GM19397 (cell line): ENCODE measurements around the gene MAD1L1.
"Not testable (repeated sequence)": the region's sequence is repeated elsewhere in the genome, so short reads cannot be mapped to it uniquely, and the experiment has no call there.

ENCODE experiments used
- ATAC-seq: cut with Tn5 transposase; IDR thresholded peaks from one replicate; pipeline ENCODE4 v1.9.1; 2021; ENCODE audit warnings: mild to moderate bottlenecking, moderate library complexity; ENCODE audit not compliant: unreplicated experiment

The MAD1L1 gene

DNA sequence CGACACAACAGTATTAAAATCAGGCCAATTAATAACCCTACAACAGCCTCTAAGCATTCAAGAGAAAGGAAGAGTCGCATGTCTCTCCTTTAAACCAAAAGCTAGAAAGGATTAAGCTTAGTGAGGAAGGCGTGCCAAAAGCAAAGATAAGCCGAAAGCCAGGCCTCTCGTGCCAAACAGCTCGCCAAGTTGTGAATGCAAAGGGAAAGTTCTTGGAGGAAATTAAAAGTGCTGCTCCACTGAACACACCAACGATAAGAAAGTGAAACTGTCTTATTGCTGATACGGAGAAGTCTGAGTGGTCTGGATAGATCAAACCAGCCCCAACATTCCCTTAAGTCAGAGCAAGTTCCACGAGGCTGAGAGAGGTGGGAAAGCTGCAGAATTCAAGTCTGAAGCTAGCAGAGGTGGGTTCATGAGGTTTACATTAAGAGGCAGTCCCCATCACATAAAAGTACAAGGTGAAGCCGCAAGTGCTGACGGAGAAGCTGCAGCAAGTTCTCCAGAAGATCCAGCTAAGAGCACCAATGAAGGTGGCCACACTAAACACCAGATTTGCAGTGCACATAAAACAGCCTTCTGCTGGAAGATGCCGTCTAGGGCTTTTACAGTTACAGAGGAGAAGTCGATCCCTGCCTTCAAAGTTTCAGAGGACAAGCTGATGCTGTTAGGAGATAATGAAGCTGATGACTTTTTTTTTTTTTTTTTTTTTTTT lies 194.8 kb downstream of the MAD1L1 start:
- ATAC-seq = no peak

DNA sequence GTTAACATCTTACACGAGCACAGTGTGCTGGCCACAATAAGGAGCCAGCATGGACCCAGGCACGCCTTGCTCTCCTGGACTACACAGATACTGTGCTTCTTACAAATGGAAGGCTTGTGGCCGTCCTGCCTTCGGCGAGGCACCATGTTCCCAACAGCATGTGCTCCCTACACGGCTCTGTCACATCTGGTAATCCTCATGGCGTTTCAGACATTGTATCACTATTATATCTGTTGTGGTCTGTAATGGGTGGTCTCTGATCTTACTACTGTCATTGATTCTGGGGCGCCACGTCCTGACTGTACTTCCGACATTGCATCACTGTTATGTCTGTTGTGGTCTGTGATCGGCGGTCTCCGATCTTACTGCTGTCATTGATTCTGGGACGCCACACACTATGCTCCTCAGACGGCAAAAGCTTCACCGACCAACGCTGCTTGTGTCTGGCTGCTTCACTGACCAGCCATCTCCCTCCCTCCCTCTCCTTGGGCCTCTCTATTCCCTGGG lies 195.4 kb downstream of the MAD1L1 start:
- no peak for ATAC-seq

DNA sequence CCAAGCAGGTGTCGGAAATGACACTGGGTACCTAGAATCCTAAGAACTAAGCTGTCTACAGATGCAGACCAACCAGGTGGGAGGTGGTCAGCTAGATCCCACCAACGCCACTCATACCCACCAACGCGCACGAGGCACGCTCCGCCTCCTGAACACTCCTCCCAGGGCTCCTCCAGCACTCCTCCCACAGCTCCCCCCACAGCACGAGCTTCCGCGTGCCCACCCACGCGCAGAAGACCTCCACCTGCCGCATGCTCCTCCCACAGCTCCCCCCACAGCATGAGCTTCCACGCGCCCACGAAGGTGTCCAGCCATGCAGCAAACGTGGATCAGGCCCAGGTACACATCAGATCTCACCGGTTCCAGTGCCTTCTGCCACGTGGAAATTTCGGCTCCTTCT lies 196.0 kb downstream of the MAD1L1 start:
- no peak for ATAC-seq

DNA sequence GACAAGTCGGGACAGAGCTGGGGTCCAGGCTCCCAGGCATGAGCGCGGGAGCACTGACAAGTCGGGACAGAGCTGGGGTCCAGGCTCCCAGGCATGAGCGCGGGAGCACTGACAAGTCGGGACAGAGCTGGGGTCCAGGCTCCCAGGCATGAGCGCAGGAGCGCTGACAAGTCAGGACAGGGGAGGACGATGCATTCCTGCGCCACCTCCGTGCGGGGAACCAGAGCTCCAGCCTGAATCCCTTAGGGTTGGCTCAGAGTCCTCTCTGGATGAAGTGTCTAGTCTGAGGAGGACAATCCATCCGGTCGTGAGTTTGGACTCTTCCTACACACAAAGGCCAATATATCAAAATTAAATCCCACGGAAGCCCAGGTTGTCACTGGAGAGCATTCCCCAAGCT lies 196.5 kb downstream of the MAD1L1 start:
- ATAC-seq = not testable (repeated sequence)

DNA sequence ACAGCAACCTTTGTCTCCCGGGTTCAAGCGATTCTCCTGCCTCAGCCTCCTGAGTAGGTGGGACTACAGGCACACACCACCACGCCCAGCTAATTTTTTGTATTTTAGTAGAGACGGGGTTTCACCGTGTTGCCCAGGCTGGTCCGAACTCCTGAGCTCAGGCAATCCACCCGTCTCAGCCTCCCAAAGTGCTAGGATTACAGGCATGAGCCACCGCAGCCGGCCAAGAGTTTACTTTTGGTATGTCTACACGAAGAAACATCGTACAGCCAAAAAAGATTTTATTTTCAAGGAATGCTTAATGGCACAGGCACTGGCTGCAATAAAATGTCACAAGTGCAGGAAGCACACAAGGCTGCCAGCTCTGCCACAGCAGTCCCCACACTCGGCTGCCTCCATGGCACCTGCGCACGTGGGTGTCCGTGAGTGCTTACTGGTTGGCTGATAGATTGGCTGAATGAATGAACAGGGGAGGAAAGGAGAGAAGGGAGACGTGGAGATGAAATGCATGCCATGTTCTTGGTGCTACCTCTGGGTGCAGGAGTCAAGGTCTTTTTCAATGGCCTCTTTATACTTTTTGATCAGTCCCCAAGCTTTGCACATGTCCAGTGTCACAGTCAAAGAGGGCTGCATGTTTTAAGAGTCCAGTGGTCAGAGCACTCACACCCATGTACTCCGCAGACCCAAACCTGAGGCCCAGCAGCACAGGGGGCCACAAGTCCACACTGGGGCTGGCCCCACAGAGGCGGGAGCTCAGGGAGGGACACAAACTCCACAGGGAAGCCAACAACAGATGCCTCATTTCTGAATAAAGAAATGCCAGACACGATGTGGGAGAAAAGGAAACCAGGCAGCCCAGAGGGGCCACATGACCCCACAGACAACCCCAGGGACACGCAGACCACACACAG lies 198.2 kb downstream of the MAD1L1 start:
- no peak for ATAC-seq

DNA sequence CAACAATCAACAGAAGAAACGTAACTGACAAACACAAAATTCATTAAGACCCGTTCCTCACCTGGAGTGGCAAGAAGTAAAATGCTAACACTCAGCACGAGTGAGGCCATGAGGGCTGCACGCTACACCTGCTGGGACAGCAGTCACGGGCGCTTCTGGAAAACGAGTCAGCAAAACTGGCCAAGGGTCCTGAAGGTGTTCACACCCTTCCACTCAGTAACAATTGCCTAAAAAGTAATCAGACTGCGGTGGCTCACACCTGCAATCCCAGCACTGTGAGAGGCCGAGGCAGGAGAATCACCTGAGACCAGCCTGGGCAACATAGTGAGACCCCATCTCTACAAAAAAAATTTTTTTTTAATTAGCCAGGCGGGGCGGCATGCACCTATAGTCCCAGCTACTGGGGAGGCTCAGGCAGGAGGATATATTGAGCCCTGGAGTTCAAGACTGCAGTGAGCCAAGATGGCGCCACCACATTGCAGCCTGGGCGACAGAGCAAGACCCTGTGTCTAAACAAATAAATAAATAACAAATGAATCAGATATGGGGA lies 199.1 kb downstream of the MAD1L1 start:
- ATAC-seq = no peak

DNA sequence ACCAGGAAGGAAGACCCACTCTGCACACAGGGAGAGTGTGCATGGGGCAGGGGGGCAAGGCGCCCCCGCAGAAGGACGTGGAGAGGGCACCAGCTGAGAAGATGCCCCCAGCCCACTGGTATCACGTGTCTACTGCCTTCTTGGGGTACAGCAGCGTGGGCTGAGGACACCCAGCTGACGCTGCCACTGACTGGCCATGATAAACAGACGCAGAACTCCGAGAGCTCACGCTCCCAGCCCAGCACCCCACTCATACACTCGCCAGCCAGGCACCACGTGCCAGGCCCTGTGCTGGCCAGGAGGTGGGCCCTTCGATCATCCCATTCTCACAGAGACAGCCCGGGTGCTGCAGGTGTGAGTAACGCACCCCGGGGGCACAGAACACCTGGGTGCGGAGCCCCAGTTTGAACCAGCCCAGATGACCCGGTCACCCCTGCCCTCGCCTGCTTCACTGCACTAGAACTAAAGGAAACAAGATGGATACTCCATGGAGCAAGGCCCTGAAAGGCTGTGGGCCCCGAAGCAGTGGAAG lies 199.8 kb downstream of the MAD1L1 start:
- ATAC-seq = no peak

DNA sequence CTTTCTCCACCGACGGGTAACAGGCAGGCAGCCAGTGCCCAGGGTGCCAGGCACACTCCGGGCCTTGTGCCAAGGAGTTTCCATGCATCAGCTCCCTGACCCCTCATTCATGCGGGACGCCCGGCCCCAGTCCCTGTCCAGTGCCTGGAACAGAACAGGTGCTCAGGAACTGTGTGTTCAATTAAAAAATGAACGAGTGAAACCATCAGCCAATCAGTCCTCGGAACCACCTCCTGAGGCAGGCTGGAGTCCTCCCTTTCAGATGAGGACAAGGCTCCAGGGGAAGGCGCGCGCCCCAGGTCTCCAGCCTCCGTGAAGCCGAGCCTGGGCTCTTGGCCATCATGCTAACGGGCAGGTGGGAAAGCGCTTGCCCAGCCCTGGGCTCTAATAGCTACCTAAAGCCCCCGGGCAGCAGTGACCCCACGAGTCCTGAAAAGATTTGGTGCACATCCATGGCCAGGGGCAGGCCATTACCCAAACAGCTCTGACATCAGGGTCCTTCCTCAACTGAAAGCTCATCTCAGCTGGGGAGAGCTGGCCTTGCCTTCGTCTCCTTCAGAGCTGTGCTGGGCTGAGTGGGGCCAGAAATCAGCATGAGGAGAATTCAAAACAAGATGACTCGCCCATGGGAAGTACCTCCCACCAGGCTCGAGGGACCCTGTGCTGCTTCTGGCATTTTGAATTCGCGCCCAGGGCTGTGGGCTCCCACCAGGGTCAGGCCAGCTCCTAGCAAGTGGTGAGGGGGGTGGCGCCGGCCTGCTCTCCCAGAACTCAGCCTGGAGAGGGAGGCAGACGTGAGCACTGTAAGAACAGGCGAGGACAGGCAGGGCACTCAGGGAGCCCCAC lies 200.5 kb downstream of the MAD1L1 start:
- no peak for ATAC-seq

DNA sequence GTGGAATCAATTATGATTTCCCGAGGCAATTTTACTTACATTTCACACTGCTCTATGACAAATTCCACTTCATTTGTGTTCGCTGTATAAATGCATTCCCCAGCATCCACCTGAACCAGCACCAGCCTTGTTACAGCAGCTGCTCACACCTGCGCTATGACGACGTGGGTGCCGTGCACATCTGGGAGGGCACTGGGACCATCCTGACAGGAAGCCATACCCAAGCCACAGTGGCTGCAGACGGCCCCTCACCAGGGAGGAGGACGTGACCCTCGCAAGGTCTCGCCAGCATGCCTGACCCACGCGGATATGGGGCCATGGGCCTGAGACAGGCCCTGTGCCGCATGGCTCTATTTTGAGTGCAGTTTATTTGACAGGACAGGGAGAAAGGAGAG lies 201.3 kb downstream of the MAD1L1 start:
- no peak for ATAC-seq

DNA sequence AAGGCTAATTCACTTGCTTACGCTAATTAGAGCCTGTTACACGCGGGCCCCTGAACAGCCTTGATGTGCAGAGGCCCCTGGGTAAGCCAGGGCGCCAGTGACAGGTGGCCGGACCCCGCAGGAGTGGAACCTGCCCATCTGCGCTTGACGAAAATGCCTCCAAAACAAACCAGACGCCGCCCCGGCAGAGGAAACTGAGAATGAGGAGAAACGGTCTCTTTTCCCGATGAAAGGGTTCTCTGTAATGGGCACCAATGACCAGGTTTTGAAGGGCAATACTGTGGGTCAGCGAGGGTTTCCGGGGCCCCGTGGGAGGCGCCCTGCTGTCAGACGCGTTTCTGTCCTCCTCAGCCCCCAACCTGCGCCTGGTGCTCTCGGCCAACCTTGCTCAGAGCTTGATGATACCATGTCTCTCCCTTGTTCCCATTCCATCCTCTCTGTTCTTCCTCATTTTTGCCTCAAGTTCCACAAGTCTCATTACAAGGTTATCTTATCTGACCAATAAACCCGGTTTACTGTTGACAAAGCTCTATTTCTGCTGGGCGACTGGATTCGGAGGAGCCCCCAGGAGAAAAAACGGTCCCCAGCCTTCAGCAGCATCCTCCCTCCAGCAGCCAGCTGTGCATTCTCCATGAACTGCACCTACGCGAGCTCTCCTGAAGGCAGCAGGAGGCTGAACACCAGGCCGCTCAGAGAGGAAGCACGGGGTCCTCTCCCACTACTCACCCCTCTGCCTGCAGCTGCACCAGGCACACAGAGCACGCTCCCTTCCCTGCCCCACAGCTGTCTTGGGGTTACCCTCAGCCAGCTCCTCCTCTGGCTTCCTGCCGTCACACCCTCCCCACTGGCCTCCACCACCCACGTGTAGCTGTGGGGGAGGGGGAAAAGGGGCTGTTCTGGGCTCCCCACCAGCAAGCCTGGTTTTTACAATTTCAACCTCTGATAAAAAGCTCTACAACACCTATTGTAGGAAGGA lies 202.0 kb downstream of the MAD1L1 start:
- ATAC-seq = no peak

DNA sequence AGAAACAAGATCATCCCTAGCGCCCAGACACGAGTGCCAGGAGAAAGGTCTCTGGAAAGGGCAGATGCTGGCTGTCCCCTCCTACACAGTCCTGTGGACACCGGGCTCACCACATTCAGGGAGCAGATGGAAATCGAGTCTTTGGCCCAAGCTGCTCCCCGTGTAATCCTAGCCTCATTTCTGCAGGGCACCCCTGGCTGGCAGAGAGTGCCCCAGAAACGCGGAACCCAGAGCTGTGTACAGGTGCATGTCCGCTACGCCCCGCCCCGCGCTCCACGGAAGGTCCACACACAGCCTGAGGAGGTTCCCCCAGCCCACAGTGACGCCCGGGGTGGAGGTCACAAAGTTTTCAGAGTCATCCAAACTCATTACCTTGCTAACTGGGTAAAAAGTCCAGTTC lies 202.8 kb downstream of the MAD1L1 start:
- no peak for ATAC-seq

DNA sequence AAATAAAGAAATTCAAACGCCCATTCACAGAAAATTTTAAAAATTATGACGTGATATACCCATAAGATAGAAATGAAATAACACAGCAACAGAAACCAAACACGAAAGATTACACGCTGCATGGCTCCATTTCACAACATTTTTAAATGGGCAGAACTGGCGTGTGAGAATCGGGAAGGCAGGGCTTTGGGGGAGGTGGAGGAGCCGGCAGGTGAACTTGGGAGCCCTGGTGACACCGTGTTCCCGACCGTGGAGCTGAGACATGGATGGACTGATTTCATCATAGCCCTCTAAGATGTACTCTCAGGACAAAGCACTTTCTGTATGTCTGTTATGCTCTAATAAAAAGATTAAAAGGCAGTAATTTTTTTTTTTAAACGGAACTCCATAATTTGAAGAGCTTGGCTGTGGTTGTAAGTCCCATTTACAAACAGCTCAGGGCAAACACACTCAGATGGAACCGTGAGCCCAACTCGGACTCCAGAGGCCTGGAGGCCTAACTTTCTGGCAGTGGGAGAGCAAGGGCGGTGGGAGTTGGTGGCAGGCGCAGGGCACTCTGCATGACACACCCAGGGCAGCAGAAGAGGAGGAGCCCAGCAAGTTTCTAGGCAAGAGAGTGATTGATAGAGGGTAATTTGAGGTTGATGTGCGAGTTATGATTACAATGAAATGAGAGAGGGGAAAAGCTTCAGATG lies 203.4 kb downstream of the MAD1L1 start:
- no peak for ATAC-seq

DNA sequence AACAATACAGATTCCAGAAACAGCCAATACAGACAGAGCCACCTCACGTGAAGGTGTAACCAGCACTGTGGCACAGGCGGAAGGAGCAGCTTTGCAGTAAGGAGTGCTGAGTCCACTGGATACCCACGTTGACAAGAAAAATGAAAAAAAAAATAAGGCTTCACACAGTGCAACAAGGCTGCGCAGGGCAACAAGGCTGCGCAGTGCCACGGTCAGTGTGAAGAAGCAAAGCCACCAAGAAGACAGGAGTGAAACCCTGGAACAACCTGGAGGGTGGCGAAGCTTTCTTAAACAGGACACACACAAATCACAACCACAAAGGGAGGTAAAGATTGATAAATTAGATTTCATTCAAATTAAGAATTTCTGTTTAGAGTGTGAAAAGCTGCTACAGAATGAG lies 204.0 kb downstream of the MAD1L1 start:
- ATAC-seq = no peak

DNA sequence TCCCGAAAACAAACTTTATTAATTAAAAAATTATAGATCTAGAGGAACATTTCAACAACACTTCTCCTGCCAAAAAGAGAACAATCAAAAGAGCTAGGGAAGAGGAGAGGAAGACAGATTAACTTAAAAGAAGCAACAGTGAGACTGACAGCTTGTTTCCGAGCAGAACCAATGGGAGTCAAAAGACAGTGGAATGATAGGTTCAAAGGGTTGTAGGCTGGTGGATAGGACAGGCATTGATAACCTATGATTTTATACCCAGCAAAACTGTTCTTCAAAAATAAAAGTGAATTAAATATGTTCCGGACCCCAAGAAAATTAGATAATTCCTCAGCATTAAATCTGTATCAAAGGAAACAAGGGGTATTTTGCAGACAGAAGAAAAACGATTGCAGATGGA lies 207.6 kb downstream of the MAD1L1 start:
- no peak for ATAC-seq

DNA sequence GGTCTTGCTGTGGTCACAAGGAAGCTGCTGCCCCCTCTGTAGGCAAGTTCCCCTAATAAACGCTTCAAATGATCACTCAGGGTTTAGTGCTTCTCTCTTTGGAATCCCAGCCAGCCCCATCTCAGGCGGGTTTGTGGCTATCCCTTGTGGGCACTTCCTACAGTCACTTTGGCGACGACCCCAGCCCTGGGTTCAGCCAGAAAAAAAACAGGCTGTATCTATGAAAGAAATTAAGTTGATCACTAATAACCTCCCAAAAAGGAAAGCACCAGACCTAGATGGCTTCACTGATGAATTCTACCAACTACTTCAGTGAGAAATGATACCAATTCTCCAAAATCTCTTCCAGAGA lies 208.2 kb downstream of the MAD1L1 start:
- no peak for ATAC-seq

DNA sequence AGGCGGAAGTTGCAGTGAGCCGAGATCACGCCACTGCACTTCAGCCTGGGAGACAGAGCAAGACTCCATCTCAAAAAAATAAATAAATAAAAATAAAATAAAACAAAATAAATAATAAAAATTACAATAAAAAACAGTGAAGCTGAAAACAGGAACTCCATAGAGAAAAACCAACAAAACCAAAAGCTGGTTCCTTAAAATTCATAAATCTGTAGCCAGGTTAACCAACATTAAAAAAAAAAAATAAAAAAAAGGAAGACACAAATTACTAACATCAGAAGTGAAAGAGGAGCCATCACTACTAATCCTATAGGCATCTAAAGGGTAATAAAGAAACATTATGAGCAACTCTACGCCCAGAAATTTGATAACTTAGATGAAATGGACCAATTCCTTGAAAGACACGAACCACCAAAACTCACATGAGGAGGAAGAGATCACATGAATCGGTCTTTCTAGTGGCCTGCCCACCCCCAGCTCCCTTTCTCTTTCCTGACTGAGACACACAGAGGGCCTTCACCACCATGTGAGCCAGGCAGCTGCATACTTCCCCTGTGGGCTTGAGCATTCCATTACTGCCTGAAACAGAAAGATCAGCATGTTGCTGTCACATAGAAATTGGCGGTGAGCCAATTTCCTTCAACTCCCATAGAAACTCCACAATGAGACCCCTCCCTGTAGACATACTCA lies 208.7 kb downstream of the MAD1L1 start:
- ATAC-seq = no peak

DNA sequence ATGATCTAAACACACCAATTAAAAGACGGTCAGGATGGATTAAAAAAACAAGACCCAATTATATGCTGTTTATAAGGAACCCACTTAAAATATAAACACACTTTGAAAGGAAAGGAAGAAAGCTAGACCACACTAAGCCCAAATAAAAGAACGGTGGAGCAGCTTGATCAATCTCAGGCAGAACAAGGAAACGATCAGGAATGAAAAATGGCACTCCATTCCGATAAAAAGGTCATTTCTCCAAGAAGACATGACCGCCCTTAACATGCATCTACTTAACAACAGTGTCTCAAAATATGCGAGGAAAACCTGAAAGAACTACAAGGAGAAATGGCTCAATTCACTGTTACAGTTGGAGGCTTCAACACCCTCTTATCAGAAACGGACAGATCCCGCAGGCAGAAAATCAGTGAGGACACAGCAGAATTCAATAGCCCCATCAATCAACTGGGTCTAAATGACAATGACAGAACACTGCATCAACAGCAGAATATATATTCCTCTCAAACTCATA lies 210.0 kb downstream of the MAD1L1 start:
- no peak for ATAC-seq

DNA sequence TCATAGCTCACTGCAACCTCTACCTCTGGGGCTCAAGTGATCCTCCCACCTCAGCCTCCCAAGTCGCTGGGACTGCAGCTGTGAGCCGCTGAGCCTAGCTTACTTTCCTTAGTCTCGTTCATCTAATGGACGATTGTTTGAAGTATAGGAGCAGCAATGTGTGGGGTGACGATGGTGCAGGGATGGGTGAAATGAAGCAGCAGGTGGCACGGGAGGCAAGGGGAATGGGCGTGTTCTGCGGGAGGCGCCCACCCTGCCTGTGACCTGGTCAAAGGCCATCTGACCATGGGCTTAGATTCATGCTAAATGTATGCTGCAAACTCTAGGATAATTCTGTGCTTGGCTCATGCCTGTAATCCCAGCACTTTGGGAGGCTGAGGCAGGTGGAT lies 210.7 kb downstream of the MAD1L1 start:
- no peak for ATAC-seq
